ENCODE measurements around the gene GPR35.

GRCh38 chr2:240648155-240648649, 22.9 kb downstream of the GPR35 start:
- TF ChIP-seq, protein P1, sequence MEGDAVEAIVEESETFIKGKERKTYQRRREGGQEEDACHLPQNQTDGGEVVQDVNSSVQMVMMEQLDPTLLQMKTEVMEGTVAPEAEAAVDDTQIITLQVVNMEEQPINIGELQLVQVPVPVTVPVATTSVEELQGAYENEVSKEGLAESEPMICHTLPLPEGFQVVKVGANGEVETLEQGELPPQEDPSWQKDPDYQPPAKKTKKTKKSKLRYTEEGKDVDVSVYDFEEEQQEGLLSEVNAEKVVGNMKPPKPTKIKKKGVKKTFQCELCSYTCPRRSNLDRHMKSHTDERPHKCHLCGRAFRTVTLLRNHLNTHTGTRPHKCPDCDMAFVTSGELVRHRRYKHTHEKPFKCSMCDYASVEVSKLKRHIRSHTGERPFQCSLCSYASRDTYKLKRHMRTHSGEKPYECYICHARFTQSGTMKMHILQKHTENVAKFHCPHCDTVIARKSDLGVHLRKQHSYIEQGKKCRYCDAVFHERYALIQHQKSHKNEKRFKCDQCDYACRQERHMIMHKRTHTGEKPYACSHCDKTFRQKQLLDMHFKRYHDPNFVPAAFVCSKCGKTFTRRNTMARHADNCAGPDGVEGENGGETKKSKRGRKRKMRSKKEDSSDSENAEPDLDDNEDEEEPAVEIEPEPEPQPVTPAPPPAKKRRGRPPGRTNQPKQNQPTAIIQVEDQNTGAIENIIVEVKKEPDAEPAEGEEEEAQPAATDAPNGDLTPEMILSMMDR (IDR thresholded peaks at IDR 0.05): no peak
- TF ChIP-seq EP300 (IDR thresholded peaks at IDR 0.05): no peak
- TF ChIP-seq POLR2A (IDR thresholded peaks at IDR 0.05): no peak
- no peak for TF ChIP-seq POLR2AphosphoS5 (IDR thresholded peaks at IDR 0.05)

All from upper lobe of left lung (tissue), 4 donors.